ENCODE results near the gene CEP120. TPM values are rescaled to one million over a fixed set of nuclear protein-coding genes. Genes with fewer than 3 reads are reported as not detected.

Gene CEP120
- total and polyA plus RNA-seq, 2 of the 4 experiments (the other 2 are of a cell fraction), result 6.7 to 46.1 TPM

- H2AK9ac ChIP-seq (replicated peaks; ENCODE audit: low read depth, low read length, poor library complexity), result no peak overlapping the region
- no TSS peak for BruUV-seq (replicated peaks)
Observed at GRCh38 chr5:123397538-123397937, 25.7 kb downstream of the CEP120 start.

More at GRCh38 chr5:123397538-123397937, 25.7 kb downstream of the CEP120 start:
- CTCF ChIA-PET, result no interaction called here
- no peak for TF ChIP-seq RAD21 (IDR thresholded peaks at IDR 0.05; ENCODE audit: low read length)
- TF ChIP-seq RCOR1 (IDR thresholded peaks at IDR 0.05; ENCODE audit: insufficient replicate concordance, low read length), result no peak
- no peak for TF ChIP-seq ELK1 (IDR thresholded peaks at IDR 0.05; ENCODE audit: borderline replicate concordance, low read depth, low read length)
- TF ChIP-seq MAFK (IDR thresholded peaks at IDR 0.05; ENCODE audit: low read depth, low read length), result no peak
- TF ChIP-seq SMC3 (IDR thresholded peaks at IDR 0.05; ENCODE audit: low read depth, low read length), result no peak
- no peak for TF ChIP-seq NFE2L2 (IDR thresholded peaks at IDR 0.05; ENCODE audit: low read depth, low read length)
- no peak for TF ChIP-seq CEBPB (IDR thresholded peaks at IDR 0.05; ENCODE audit: low read depth, low read length)
- no peak for TF ChIP-seq POLR2A (IDR thresholded peaks at IDR 0.05; ENCODE audit: low read depth, low read length)
- TF ChIP-seq USF2 (IDR thresholded peaks at IDR 0.05; ENCODE audit: low read depth, low read length), result no peak
- TF ChIP-seq CHD1 (IDR thresholded peaks at IDR 0.05; ENCODE audit: low read depth, low read length), result no peak
- TF ChIP-seq RFX5 (IDR thresholded peaks at IDR 0.05; ENCODE audit: low read depth, low read length), result no peak
- TF ChIP-seq CTCF (conservative IDR thresholded peaks at IDR 0.05; ENCODE audit: low read depth, low read length), result no peak
- no peak for TF ChIP-seq MXI1 (IDR thresholded peaks at IDR 0.05; ENCODE audit: borderline replicate concordance, low read depth, low read length)
- Histone ChIP-seq H2AFZ (replicated peaks; ENCODE audit: low read length, poor library complexity) (no peak overlapping the region), H3K56ac (ENCODE audit: extremely low read depth, insufficient read depth, low read length) (no peak overlapping the region), H3K36me3 (ENCODE audit: control insufficient read depth, insufficient read depth, low read length) (peaks cover 17% of the 10 kb centered on the region), H4K91ac (ENCODE audit: insufficient read depth, low read depth, low read length) (no peak overlapping the region), H4K8ac (ENCODE audit: low read depth in 2 of 2, low read length in 2 of 2) (no peak overlapping the region), H3K4me2 (ENCODE audit: low read depth, low read length) (no peak overlapping the region), H3K18ac (ENCODE audit: low read depth, low read length) (no peak overlapping the region), H3K4me3 (ENCODE audit: insufficient read depth, low read depth, low read length) (no peak overlapping the region), H2BK15ac (ENCODE audit: low read depth, low read length) (no peak overlapping the region), H2BK120ac (ENCODE audit: low read depth, low read length) (no peak overlapping the region), H2BK5ac (ENCODE audit: low read depth, low read length, poor library complexity, severe bottlenecking) (no peak overlapping the region), H3K23ac (ENCODE audit: low read depth, low read length) (no peak overlapping the region), H3K27me3 (ENCODE audit: control insufficient read depth, insufficient read depth, low read length) (no peaks in the 10 kb centered on the region), H4K20me1 (ENCODE audit: insufficient read depth, low read length) (no peaks in the 10 kb centered on the region), H3K27ac (ENCODE audit: insufficient read depth, low read length) (no peak overlapping the region), H4K5ac (ENCODE audit: low read depth, low read length) (no peak overlapping the region), H3K9ac (ENCODE audit: low read depth, low read length) (no peak overlapping the region), H3K9me3 (ENCODE audit: control insufficient read depth, insufficient read depth, low read length) (no peaks in the 10 kb centered on the region), H3K9me1 (ENCODE audit: insufficient read depth, low read length) (no peaks in the 10 kb centered on the region), H3K14ac (replicated peaks; ENCODE audit: low read depth, low read length) (no peak overlapping the region), H3K4ac (ENCODE audit: low read depth, low read length) (no peak overlapping the region), H2BK20ac (ENCODE audit: low read depth, low read length) (no peak overlapping the region), H3K79me1 (ENCODE audit: low read depth in 1 of 2, low read length in 2 of 2) (no peaks in the 10 kb centered on the region), H2AK5ac (ENCODE audit: low read depth, low read length) (no peak overlapping the region), H3K4me1 (ENCODE audit: control insufficient read depth, insufficient read depth, low read length) (no peaks in the 10 kb centered on the region)
- in situ Hi-C loops (cut with MboI; ENCODE audit: low sequenced_read_pairs), result no loop called here
- no peak for ATAC-seq (ENCODE audit: low read depth)
- dilution Hi-C loops (cut with HindIII; ENCODE audit: low sequenced_read_pairs, unreplicated experiment), result no loop called here
- DNase-seq, result no peak
- no CpG with 5 or more reads among the region's 3 CpGs for WGBS, 2 experiments (ENCODE audit: extremely low coverage in 2 of 2, insufficient read length in 1 of 2)
- POLR2A ChIA-PET (ENCODE audit: unreplicated experiment), result no interaction called here
- intact Hi-C loops (cut with micrococcal nuclease), result loop anchor here (10.0 kb wide), 1 partner anchor 207 kb away; no protein-coding TSS in a partner anchor

Data from IMR-90 (cell line).